Gastrocnemius medialis (tissue), 4 donors: ENCODE results near the gene ZNF740. TPM values are rescaled to one million over a fixed set of nuclear protein-coding genes. Genes with fewer than 3 reads are reported as not detected.

Experiments used
- ATAC-seq, 2 donors: fragments of 150-250 bp; one replicate each; pipeline ENCODE4 v1.9.1; 2016
- DNase-seq, 2 donors: peaks; one replicate each; pipeline ENCODE4 v3.0.0-alpha.2; 2019
- H3K27ac ChIP-seq, 4 donors: fragments of 200-600 bp; sonication (generic); 1 replicate in 1 of 4; 2 replicates in 3 of 4; pipeline ENCODE4 v1.5.1; 2016 to 2018; ENCODE audit warnings: mild to moderate bottlenecking in 2 of 4, moderate library complexity in 1 of 4
- H3K27me3 ChIP-seq, 3 donors: fragments of 200-600 bp; sonication (generic) in 2 of 3; 1 replicate in 1 of 3; 2 replicates in 2 of 3; pipeline versions ENCODE4 v1.5.1 to v1.6.0; 2016 to 2019; ENCODE audit warnings: mild to moderate bottlenecking in 1 of 3, moderate library complexity in 1 of 3
- H3K36me3 ChIP-seq, 2 donors: fragments of 200-600 bp; sonication (generic) in 1 of 2; one replicate each; pipeline ENCODE4 v1.5.1; 2017 to 2018
- H3K4me1 ChIP-seq, 2 donors: fragments of 200-600 bp; sonication (generic) in 1 of 2; one replicate each; pipeline ENCODE4 v1.5.1; 2016 to 2017; ENCODE audit warnings: mild to moderate bottlenecking in 2 of 2
- H3K4me3 ChIP-seq, 4 donors: fragments of 200-600 bp; sonication (generic) in 3 of 4; 1 replicate in 1 of 4; 2 replicates in 3 of 4; pipeline ENCODE4 v1.5.1; 2016 to 2019; ENCODE audit warnings: mild to moderate bottlenecking in 2 of 4
- H3K9me3 ChIP-seq, 3 donors: fragments of 200-600 bp; sonication (generic) in 2 of 3; 1 replicate in 1 of 3; 2 replicates in 2 of 3; pipeline ENCODE4 v1.5.1; 2016 to 2019
- CTCF ChIP-seq, 5 experiments: fragments of 450-650 bp in 3 of 5; fragments of 200-600 bp in 2 of 5; sonication (generic) in 2 of 5; IDR thresholded peaks in 4 of 5; conservative IDR thresholded peaks in 1 of 5; 1 replicate in 4 of 5; 2 replicates in 1 of 5; pipeline ENCODE4 v1.5.1; 2016 to 2019; ENCODE audit warnings: antibody characterized with exemption in 5 of 5, mild to moderate bottlenecking in 3 of 5, moderate library complexity in 3 of 5
- POLR2A ChIP-seq, 2 donors: fragments of 450-650 bp; IDR thresholded peaks; one replicate each; pipeline ENCODE4 v1.6.1; 2017; ENCODE audit warnings: antibody characterized with exemption in 2 of 2, mild to moderate bottlenecking in 2 of 2, moderate library complexity in 2 of 2
- in situ Hi-C, 4 donors: fragments of 200-750 bp; cut with MboI; loops; one replicate each; pipeline versions ENCODE4 v1.15.0 to v1.8.0; 2017; ENCODE audit warnings: low sequenced_read_pairs in 4 of 4
- intact Hi-C: fragments of 100-400 bp; cut with DNase I; formaldehyde crosslinking; loops from one replicate; pipeline ENCODE4 v1.15.1; 2023; ENCODE audit warnings: low total_unique reads
- total RNA-seq, 4 donors: library from RNA; depleted of rRNA; stranded (reverse); fragments of >200 nt; gene quantifications; one replicate each; pipeline versions ENCODE4 v1.1.0 to v1.2.3, GENCODE V29; 2016

The ZNF740 gene
- total RNA-seq, 4 donors from 2014 or later: 4.1 to 7.4 (median 5.0) TPM

GRCh38 chr12:53185582-53186153, 5.1 kb downstream of the ZNF740 start:
- Histone ChIP-seq H3K27ac (no peak overlapping the region), H3K4me1 (peaks cover 29 to 30% of the 10 kb centered on the region in 2 donors), H3K4me3 (no peak overlapping the region), H3K9me3 (no peaks in the 10 kb centered on the region), H3K36me3 (peaks cover 2 to 70% of the 10 kb centered on the region in 2 donors), H3K27me3 (no peaks in the 10 kb centered on the region)
- no peak for TF ChIP-seq POLR2A (IDR thresholded peaks at IDR 0.05)
- TF ChIP-seq CTCF (IDR thresholded peaks at IDR 0.05 in 4 of 5, conservative IDR thresholded peaks at IDR 0.05 in 1 of 5): no peak
- intact Hi-C loops: no loop called here
- DNase-seq (no peak), ATAC-seq (no peak)
- in situ Hi-C loops: loop anchor here in 2 of 4 donors (10.0 to 25.0 kb wide), 2 partner anchors 121 to 123 kb away; partner anchors contain the start of gene TNS2 (in 1 of the 2)

- peaks cover 23 to 24% of the 10 kb centered on the region in 2 donors for H3K4me1 ChIP-seq
- ATAC-seq (no peak), DNase-seq (no peak)
- peak overlapping the region in 1 of 4 donors; percentile 9 for H3K27ac ChIP-seq
- H3K27me3 ChIP-seq: no peaks in the 10 kb centered on the region
- H3K9me3 ChIP-seq: no peaks in the 10 kb centered on the region
- no peak overlapping the region for H3K4me3 ChIP-seq
- peaks cover 2 to 70% of the 10 kb centered on the region in 2 donors for H3K36me3 ChIP-seq
- in situ Hi-C loops (loop anchor here in 2 of 4 donors (10.0 to 25.0 kb wide), 2 partner anchors 122 to 124 kb away; partner anchors contain the start of gene TNS2 (in 1 of the 2)), intact Hi-C loops (no loop called here)
- TF ChIP-seq POLR2A (IDR thresholded peaks at IDR 0.05) (no peak), CTCF (IDR thresholded peaks at IDR 0.05 in 4 of 5, conservative IDR thresholded peaks at IDR 0.05 in 1 of 5) (no peak)
Measured at GRCh38 chr12:53186745-53187144, 6.2 kb downstream of the ZNF740 start.

- no peak for DNase-seq
- intact Hi-C loops: no loop called here
- H3K36me3 ChIP-seq: peaks cover 2 to 66% of the 10 kb centered on the region in 2 donors
- H3K4me1 ChIP-seq: peaks cover 17 to 19% of the 10 kb centered on the region in 2 donors
- ATAC-seq: no peak
- no peaks in the 10 kb centered on the region for H3K27me3 ChIP-seq
- no peak for TF ChIP-seq POLR2A (IDR thresholded peaks at IDR 0.05)
- no peak for TF ChIP-seq CTCF (IDR thresholded peaks at IDR 0.05 in 4 of 5, conservative IDR thresholded peaks at IDR 0.05 in 1 of 5)
- no peak overlapping the region for H3K4me3 ChIP-seq
- H3K27ac ChIP-seq: peak overlapping the region in 1 of 4 donors; percentile 9
- no peaks in the 10 kb centered on the region for H3K9me3 ChIP-seq
- in situ Hi-C loops: loop anchor here in 2 of 4 donors (10.0 to 25.0 kb wide), 2 partner anchors 123 to 125 kb away; partner anchors contain the start of gene TNS2 (in 1 of the 2)
Measured at GRCh38 chr12:53187145-53187899, 6.8 kb downstream of the ZNF740 start.

GRCh38 chr12:53190108-53190729, 9.7 kb downstream of the ZNF740 start:
- DNase-seq: peak in 1 of 2 donors; percentile 59
- in situ Hi-C loops: loop anchor here in 1 of 4 donors (25.0 kb wide), 1 partner anchor 128 kb away; the partner anchor contains the start of gene TNS2

More at GRCh38 chr12:53190108-53190729, 9.7 kb downstream of the ZNF740 start:
- Histone ChIP-seq H3K27ac (no peak overlapping the region), H3K36me3 (peaks cover 2 to 38% of the 10 kb centered on the region in 2 donors), H3K4me3 (no peak overlapping the region), H3K4me1 (no peaks in the 10 kb centered on the region), H3K9me3 (no peaks in the 10 kb centered on the region), H3K27me3 (no peaks in the 10 kb centered on the region)
- TF ChIP-seq POLR2A (IDR thresholded peaks at IDR 0.05): no peak
- TF ChIP-seq CTCF (IDR thresholded peaks at IDR 0.05 in 4 of 5, conservative IDR thresholded peaks at IDR 0.05 in 1 of 5): peak; percentile 55 to 74 (median 70)
- intact Hi-C loops: no loop called here
- ATAC-seq: peak; percentile 52 to 66
